HG03457 (cell line): ENCODE data around the gene VWF.

Experiments
- ATAC-seq: cut with Tn5 transposase; IDR thresholded peaks from one replicate; pipeline ENCODE4 v1.9.1; 2021; ENCODE audit warnings: moderate number of reproducible peaks; ENCODE audit not compliant: unreplicated experiment

VWF gene

DNA sequence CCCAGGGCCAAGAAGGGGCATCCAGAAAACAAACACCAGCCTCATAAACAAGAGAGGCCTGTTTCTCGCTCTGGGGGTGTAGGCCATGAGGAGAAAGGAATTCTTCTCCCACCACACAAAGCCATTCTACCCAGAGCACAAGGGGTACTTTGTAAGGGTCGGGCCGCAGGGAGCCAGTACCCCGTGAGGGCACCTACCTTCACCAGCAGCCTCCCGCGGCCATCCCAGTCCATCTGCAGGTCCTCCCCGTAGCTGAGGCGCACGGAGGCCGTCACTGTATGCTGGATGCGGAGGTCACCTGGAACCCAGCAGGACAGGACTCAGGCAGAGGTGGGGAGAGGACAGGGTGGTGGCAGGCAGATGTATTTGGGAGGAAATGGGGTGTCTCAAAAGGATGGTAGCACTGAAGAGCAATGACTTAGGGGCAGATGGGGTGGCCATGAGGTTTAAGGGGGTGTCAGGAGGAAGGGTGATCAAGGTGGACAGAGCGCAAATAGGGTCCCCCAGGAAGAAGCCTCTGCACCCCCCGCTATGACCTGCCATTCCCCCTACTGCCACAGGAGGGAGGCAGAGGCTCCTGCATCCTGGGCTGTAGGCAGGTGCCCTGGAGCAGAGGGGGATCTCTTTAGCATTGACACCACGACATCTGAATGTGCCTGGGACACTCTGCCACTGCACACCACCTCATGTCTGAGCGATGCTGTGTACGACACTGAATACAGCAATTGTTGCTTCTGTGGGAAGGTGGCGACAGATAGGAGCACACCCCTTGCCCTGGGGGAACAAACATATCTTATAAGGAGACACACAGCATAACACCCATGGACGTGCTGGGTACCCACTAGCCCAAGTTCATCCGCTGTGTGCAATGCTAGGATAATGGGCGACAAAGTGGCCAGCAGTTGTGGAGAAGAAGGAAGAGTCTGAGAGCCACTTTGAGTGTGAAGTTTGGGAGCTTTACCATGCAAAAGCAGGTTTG lies 61.4 kb downstream of the VWF start:
- no peak for ATAC-seq

DNA sequence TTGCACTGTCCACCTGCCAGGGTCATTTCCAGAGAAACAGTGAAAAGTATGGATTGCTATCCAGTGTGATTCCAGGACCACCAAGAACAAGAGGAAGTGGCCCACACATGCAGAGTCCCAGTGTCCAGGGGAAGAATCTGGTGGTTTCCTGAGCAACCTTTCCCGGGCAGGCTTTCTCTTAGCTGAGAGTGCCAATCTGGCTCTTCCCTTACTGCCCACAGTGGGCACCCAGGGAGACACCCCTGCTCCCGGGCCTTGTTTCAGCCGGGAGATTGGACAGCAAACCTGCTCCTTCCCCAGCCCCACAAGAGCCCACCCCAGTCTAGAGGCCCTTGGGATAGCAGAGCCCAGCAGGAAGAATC lies 62.1 kb downstream of the VWF start:
- no peak for ATAC-seq

DNA sequence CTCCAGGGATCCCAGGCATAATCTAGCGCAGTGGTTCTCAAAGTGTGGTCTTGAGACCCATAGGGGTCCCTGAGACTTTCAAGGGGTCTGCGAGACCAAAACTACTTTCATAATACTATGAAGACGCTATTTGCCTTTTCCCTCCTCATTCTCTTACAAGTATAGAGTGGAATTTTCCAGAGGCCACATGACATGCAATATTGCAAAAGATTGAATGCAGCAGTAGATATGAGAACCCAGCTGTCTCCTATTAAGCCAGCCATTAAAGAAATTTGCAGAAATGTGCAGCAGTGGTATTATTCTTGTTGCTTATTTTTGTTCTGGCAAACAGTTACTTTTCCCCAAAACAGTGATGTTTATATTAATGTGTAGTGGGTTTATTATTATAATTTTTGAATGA lies 62.8 kb downstream of the VWF start:
- no peak for ATAC-seq

DNA sequence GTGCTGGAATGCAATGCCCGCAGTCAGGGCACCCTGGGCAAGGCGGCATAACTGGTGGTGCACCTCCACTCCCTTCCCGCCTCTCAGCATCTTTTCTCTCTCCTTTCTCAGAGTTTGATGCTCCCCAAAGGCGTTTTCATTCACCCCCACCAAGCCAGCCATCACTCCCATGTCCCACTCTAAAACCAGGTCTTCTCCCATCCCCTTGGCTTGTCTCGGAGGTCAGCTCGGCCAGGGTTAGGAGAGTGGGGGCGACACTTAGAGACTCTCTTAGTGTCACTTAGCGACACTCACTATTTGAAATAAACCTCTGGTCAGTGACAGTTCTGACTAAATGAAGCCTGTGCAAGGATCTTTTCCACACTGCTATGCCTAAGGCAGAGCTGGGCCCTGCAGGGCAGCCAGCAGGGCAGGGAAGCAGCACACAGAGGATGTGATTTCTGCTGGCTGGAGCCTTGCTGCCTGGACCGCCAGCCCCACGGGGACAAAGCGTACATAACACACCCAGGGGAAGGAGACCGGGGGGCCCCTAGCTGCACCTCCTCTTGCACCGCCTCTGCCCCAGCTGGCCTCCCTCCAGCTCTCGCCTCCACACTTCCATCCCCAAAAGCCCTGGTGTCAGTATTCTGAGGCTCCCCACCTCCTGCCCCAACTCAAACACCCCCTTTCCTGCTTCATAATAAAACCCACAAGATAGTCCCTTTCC lies 64.5 kb downstream of the VWF start:
- no peak for ATAC-seq

DNA sequence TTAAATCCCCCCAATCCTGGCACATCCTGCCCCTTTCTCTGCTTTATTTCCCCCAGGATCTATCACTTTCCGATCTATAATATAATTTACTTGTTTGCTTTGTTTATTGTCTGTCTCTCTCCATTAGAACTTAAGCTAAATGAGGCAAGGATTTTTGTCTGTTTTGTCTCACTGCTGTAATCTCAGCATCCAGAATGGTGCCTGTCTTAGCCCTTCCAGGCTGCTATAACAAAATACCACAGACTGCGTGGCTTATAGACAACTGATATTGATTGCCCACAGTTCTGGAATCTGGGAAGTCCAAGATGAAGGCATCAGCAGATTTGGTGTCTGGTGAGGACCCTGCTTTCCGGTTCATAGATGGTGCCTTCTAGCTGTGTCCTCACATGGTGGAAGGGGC lies 65.2 kb downstream of the VWF start:
- no peak for ATAC-seq

DNA sequence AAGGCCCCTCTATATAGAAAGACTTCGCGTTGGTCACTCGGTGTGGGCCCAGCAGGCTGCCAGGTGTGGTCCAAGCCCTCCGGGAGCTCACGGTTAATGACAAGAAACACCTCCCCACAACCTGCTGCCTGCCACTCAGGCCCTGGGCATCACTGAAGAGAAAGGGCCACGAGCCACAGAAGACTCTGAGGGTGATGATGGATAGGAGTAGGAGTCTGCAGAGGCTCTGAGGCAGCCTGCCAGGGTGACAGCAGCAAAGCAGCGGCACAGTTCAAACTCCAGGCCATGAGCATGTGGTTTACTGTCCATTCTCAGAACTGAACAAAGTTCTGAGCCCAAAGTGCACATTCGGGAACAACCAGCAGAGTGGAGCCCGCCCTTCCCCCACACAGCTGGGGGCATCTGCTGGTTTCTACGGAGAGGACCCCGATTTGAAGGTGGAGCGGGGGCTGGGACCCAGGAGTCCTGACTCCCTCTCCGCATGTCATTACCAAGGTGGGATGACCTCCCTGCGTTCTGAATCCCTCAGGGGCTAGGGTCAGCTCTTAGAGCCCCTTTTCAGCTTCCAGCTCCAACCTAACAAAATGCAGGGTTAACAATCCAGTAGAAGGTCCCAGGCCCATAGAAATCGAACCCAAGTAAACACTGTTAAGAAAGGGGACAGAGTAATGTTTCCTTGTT lies 65.8 kb downstream of the VWF start:
- ATAC-seq, result no peak

DNA sequence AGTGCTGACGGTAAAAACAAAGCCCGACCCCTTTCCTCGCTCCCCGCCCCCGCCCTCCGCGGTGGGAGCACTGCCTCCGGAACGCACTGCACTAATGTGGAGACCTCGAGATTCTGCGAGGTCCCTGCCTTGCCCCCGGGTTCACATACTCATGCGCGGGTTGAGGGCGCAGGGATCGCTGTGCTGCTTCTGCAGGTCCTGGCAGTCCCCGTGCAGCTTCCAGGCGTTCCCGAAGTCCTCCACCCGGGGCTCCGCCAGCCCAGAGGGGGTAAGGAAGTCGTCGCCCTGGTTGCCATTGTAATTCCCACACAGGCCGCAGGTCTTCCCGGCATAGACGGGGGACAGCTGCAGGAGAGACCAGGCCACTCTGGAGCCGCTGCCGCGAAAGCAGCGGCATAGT lies 66.8 kb downstream of the VWF start:
- no peak for ATAC-seq

DNA sequence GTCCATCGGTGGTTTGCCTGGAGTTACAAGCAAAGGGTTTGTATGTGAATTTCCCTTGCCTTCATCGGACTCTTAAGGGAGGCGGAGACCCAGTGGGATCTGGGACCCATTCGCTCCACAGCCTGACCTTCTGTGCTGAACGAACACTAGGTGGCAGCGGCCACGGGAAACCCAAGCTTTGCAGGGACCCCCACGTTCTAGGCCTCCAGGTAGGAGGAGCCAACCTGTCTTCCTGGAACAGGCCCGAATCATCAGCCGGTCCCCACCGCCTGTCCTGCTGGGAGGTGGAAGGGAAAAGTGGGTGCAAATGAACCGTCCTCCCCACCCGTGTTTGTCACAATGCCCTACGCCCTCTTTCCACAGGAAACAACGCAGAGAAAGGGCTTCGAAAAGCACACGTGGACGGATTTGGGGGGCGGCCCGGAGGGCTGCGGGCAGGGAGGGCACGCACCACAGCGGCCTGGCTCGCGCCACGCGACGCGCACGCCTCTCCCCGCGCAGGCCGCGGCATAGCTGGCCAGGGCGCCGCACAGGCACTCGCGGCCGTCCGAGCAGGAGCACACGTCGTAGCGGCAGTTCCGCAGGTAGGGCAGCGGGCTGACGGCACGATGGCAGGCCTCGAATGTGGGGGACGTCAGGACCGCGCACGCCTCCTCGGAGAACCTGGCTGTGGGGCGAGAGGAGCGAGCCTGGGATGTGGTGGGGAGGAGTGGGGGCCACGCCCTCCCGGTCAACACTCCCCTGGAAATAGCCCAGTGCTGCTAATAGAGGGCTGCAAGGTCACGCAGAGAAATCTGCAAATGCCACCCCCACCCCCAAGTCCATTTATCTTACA lies 67.8 kb downstream of the VWF start:
- no peak for ATAC-seq

DNA sequence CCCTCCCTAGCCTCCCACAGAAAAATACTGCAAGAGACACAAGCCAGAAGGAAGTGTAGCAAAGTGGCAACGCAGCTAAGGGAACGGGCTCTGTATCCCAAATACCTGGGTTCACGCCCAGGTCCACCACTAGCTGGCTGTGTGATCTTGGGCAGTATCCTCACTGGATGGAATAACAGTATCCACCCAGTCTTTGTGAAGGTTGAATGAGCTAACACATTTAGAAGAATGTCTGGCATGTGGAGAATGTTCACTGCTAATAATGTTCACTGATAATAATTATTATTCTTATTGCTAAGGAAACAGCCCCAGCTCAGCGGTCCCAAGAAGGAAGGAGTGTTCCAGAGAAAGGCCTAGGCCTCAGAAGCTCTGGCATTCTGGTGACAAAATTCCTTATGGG lies 70.9 kb downstream of the VWF start:
- ATAC-seq, result no peak

DNA sequence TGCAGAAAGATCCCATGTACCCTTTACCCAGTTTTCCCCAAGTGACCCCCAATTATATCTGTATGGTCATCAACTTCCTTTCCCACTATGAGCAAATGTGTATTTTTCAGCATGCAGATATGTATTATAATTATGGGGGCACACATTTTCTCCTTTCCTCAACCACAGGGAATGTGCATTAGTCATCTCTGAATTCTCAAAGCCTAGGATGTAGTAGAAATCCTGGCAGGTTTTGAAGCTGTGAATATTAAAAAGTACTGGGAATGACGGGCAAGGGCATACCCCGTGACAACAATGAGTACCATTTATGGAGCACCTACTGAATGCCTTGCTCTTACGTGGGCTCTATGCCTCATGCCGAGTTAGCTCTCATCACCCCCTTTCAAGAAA lies 71.5 kb downstream of the VWF start:
- ATAC-seq, result no peak

DNA sequence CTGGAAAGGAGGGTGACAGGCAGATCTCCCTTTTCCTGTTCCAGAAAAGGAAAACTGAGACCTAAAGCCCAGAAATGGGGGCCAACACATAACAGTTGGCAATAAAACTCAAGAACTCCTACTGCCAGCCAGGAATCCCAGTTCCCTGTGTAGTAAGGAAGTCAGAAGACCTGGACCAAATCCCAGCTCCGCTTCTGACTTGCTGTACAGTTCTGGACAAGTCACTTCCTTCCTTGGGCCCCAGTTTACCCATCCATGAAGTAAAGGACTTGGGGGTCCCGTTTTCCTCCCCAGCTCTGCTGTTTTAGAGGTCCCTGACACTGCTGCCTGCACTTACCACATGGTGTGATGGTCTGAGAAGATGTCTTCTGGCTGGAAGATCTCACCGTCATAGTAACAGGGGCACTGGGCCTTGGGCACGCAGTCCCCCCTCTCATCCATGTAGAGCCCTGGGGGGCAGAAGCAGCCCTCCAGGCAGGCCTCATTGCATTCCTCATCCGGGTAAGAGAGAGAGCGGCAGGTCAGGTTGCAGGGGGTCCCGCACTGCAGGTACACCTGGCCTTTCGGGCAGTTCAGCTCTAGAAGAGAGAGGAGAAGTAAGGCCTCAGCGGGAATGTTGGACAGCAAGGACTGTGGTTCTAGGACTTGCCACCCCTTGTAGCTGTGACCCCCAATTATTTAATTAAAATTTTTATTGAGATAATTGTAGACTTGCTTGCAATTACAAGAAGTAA lies 72.1 kb downstream of the VWF start:
- no peak for ATAC-seq

DNA sequence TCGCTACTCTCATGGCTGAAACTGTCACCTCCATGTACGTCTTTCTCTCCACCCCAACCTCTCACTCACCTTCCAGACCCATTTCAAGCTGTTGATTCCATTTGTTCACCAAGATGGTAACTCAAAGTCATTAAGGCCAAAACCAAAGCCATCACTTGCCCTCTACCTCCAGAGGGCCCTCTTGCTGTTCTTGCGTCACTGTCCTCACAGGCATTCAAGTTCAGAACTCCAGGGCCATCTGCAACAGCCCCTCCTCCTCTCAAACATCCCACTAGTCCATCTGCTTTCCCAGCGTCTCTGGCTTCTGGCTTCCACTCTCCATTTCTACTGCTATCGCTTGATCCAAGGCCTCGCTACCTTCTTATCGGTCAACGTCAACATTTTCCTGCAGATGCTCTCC lies 74.5 kb downstream of the VWF start:
- ATAC-seq, result no peak

DNA sequence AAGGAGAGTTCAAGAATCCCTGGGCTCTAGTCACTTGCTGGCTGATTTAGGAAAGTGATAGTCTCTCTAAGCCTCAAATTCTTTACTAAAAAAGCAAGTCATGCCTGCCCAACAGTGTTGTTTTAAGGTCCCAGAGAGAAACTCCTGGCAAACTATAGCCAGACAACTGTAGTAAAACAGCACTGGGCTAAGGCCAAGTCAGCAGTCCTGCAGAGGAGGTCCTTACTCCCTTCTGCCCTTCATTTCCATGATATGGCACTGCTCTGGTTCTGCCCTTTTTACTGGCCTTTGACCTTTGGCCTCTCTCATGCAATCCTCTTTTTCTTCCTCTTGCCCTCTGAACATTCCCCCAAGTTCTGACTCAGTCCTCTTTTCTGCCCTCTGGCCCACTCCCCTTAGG lies 74.9 kb downstream of the VWF start:
- ATAC-seq, result no peak

DNA sequence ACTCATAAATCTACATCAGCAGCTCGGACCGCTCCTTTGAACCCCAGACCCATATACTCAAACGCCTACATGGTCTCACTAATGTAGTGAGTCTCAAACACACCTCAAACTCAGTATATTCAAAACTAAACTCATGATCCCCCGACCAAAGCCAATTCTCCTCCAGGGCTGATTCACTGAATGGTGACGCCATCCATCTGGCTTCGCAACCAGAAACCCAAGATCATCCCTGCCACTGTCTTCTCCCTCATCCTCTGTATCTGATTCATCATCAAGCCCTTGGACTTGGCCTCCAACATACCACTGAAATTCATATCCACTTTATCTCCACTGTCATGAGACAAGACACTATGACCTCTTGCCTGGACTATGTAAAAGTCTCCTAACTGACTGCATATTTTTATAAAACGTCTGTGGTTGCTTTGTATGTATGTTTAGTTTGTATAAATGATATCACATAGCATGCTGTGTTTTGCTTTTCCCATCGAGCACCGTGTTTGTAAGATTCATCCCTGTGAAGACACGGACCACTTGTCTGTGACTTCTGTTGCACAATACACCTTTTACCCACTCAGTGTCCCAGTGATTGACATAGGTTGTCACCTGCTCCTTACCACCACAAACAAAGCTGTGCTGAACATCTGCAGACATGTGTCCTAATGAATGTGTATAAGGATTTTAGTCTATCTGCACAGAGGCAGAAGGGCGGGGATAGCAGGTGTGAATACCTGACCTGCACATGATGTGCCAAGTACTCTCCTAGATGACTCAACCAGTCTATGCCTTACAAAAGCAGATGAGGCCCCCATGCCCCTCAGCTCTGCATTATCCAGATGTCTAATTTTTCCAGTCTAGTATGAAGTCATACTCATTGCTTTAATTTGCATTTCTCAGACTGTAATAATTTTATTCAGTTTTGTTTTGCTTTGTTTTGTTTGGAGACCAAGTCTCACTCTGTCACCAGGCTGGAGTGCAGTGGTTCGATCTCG lies 76.9 kb downstream of the VWF start:
- ATAC-seq, result no peak

DNA sequence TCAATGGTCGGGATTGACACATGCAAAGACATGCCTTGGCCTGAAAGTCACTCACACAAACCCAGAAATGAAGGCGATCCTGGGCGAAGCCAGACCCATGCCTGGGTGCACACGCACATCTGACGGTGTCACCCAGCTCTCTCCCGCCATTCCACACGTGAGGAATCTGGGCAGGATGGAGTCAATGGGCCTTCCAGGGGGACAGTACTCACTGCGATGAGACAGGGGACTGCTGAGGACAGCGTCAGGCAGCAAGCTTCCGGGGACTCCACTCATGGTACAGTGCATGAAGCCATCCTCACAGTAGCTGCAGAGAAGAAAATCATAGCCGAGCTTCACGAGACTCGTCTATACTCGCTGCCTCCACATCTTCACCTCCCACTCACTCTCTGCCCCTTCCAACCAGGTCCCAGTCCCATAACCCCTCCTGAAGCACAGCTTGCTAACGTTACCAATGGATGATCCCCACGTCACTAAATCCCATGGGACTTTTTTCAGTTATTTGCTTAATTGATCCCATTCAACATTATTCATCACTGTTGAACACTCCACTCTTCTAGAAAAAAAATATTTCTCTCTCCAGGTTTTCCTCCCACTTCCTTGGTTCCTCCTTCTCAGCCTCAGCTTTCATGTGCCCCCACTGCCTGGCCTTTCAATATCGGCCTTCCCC lies 77.8 kb downstream of the VWF start:
- no peak for ATAC-seq

DNA sequence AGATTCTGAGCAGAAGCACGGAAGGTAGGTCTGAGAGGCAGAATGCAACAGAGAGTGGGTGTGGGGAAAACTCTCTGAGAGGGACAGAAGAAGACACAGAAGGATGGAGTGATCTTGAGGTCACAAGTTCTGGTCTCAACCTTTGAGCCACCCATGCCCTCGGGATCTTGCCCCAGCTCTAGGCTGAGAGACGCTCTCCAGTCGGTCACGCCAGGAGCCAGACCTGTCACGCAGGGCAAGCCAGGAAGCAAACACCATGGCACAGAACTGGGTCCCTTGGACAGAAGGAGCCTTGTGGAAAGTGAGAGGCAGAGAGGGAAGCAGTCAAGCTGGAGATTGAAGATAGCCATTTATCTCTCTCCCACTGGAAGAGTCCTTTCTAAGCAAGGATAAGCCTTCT lies 79.0 kb downstream of the VWF start:
- ATAC-seq, result no peak

DNA sequence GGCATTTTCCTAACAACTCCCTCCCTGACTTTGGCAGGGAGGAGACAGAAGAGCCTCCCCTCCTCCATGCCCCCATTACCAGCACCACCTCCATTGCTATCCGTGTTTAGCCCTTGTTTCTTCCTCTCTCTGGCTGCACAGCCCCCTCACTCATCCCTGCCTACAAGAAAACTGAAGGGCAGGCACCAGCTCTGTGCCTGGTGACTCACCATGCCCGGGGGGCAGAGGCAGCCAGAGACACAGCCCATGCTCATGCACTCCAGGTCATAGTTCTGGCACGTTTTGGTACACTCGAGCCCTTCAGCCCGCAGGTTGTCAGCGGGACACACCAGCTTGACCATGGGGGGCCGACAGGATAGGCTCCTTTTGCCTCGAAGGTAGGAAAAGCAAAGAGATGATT lies 80.4 kb downstream of the VWF start:
- no peak for ATAC-seq

DNA sequence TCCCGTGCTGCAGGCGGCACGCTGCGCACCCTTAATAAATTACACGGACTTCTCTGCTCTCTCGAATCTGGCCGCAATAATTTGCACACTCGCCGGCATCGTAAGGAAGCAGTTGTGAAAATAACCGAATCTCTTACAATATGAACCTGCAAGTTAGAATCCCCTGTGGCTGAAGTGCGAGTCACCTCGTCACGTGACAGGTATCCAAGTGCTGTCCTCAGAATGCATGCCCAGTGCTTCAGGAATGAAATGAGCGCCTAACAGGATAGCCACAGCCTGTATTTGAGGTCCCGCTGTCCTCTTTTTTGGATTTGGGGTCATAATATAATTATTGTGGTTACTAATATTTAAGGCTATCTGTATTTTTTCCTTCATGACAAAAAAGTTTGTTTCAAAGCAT lies 82.0 kb downstream of the VWF start:
- no peak for ATAC-seq

DNA sequence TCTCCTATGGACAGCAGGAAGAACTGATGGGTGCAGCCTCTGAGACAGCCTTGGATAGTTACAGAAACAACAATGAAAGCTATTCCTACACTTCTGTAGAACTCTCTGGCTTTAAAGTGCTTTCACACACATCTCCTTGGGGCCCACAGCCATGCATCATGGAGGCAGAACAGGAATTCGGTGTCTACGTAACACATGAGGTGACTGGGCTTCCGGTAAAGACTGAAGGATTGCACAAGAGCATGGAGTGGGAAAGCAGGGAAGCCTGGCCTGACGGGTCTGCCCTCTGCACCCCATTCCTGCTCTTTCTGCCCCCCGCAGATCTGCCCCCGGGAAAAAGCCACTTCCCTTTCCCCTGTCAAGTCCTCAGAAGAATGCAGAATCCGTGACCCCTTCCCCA lies 82.6 kb downstream of the VWF start:
- no peak for ATAC-seq
